GM12878 (cell line): Measurements from ENCODE around the gene IGFBP1. TPM values are rescaled to one million over a fixed set of nuclear protein-coding genes. Genes with fewer than 3 reads are reported as not detected.

Source experiments
- ATAC-seq: fragments of 200-7000 bp; cut with Tn5 transposase; 3 replicates; pipeline ENCODE4 v1.9.1; 2020; ENCODE audit warnings: mild to moderate bottlenecking, moderate library complexity
- BruUV-seq: library from RNA; stranded (reverse); fragments of 400-500 nt; replicated peaks from 2 replicates; lab custom pipeline; 2021; lab: Mats Ljungman, UMichigan
- CTCF ChIA-PET: fragments of 300-600 bp; sonication (Branson Sonifier 250); formaldehyde crosslinking; extraction: SDS; loops from one replicate; lab custom pipeline; 2021; ENCODE audit warnings: inconsistent platforms; lab: Yijun Ruan, JAX
- POLR2A ChIA-PET: fragments of 350-600 bp; formaldehyde crosslinking; extraction: SDS; loops from one replicate; lab custom pipeline; 2021; ENCODE audit warnings: inconsistent platforms; lab: Charles Lee
- RAD21 ChIA-PET: fragments of 300-600 bp; sonication (Branson Sonifier 250); formaldehyde crosslinking; loops from one replicate; lab custom pipeline; 2023; ENCODE audit warnings: antibody characterized with exemption; ENCODE audit not compliant: unreplicated experiment; lab: Charles Lee
- SMC1A ChIA-PET: fragments of 300-600 bp; sonication (Branson Sonifier 250); formaldehyde crosslinking; loops from one replicate; lab custom pipeline; 2023; ENCODE audit not compliant: unreplicated experiment, uncharacterized antibody; lab: Charles Lee
- DNase-seq: peaks from one replicate; pipeline ENCODE4 v3.0.0-alpha.2; 2011; ENCODE audit warnings: low read depth, low spot score
- FAIRE-seq: peaks from 3 replicates; lab custom pipeline; 2011; peaks lifted over from hg19 to GRCh38; lab: Jason Lieb, UNC
- H2AFZ ChIP-seq: 2 replicates; pipeline ENCODE4 v1.6.0; 2011; ENCODE audit warnings: low read depth, low read length, control low read depth; ENCODE audit not compliant: control insufficient read depth
- H3K27ac ChIP-seq: 2 replicates; pipeline ENCODE4 v1.5.1; 2011; ENCODE audit warnings: control low read depth; ENCODE audit not compliant: control insufficient read depth, insufficient read depth
- H3K27me3 ChIP-seq, 2 experiments: replicated peaks in 1 of 2; 2 replicates each; pipeline versions ENCODE4 v1.6.0 to v1.6.1; 2011; ENCODE audit warnings: low read length in 1 of 2; ENCODE audit not compliant: control insufficient read depth in 2 of 2, insufficient read depth in 2 of 2
- H3K36me3 ChIP-seq, 2 experiments: 2 replicates each; pipeline ENCODE4 v1.5.1; 2011; ENCODE audit warnings: low read length in 1 of 2; ENCODE audit not compliant: control insufficient read depth in 2 of 2, insufficient read depth in 2 of 2
- H3K4me1 ChIP-seq: 2 replicates; pipeline ENCODE4 v1.6.1; 2011; ENCODE audit warnings: mild to moderate bottlenecking, low read length, moderate library complexity, mixed read lengths; ENCODE audit not compliant: control insufficient read depth, insufficient read depth
- H3K4me2 ChIP-seq: 2 replicates; pipeline ENCODE4 v1.6.0; 2011; ENCODE audit warnings: control low read depth; ENCODE audit not compliant: control insufficient read depth, insufficient read depth
- H3K4me3 ChIP-seq: fragments of 200-600 bp; sonication (generic); 2 replicates; pipeline ENCODE4 v1.5.1; 2016
- H3K79me2 ChIP-seq: 2 replicates; pipeline ENCODE4 v1.6.0; 2011; ENCODE audit warnings: low read length; ENCODE audit not compliant: control insufficient read depth, insufficient read depth
- H3K9ac ChIP-seq: 2 replicates; pipeline ENCODE4 v1.8.0; 2011; ENCODE audit warnings: low read length, control low read depth, mixed read lengths; ENCODE audit not compliant: control insufficient read depth, insufficient read depth
- H3K9me3 ChIP-seq: replicated peaks from 3 replicates; pipeline ENCODE4 v1.5.1; 2011; ENCODE audit warnings: mild to moderate bottlenecking, low read length; ENCODE audit not compliant: control insufficient read depth, insufficient read depth
- H4K20me1 ChIP-seq: 2 replicates; pipeline ENCODE4 v1.6.0; 2011; ENCODE audit not compliant: control insufficient read depth, insufficient read depth
- BCL11A ChIP-seq: IDR thresholded peaks from 2 replicates; pipeline ENCODE4 v1.6.1; 2011; ENCODE audit warnings: low read depth, low read length
- CEBPB ChIP-seq, 2 experiments: fragments of 150-350 bp in 1 of 2; IDR thresholded peaks; 2 replicates each; pipeline ENCODE4 v1.6.1; 2012 to 2014; ENCODE audit warnings: low read depth in 2 of 2, low read length in 2 of 2, borderline replicate concordance in 1 of 2, inconsistent platforms in 1 of 2
- E4F1 ChIP-seq: fragments of 450-650 bp; IDR thresholded peaks from 2 replicates; pipeline ENCODE4 v1.6.1; 2018; ENCODE audit warnings: borderline replicate concordance, mild to moderate bottlenecking; ENCODE audit not compliant: partially characterized antibody
- HDAC2 ChIP-seq: fragments of 200-600 bp; sonication (generic); IDR thresholded peaks from 2 replicates; pipeline ENCODE4 v1.6.1; 2017
- IKZF1 ChIP-seq: fragments of 450-650 bp; conservative IDR thresholded peaks from 2 replicates; pipeline ENCODE4 v1.6.1; 2017; ENCODE audit warnings: antibody characterized with exemption, mild to moderate bottlenecking
- NKRF ChIP-seq: fragments of 450-650 bp; conservative IDR thresholded peaks from 2 replicates; pipeline ENCODE4 v1.6.1; 2017; ENCODE audit warnings: mild to moderate bottlenecking, moderate library complexity
- NR2F1 ChIP-seq: fragments of 450-650 bp; conservative IDR thresholded peaks from 2 replicates; pipeline ENCODE4 v1.6.1; 2017; ENCODE audit warnings: mild to moderate bottlenecking
- RAD51 ChIP-seq: fragments of 450-650 bp; IDR thresholded peaks from 2 replicates; pipeline ENCODE4 v1.6.1; 2016; ENCODE audit warnings: moderate library complexity, mild to moderate bottlenecking, inconsistent platforms
- RUNX3 ChIP-seq: IDR thresholded peaks from 2 replicates; pipeline ENCODE4 v1.6.1; 2012; ENCODE audit warnings: low read length, inconsistent platforms
- SIX5 ChIP-seq: IDR thresholded peaks from 2 replicates; pipeline ENCODE4 v1.6.1; 2011; ENCODE audit warnings: mild to moderate bottlenecking, low read depth, low read length, moderate library complexity; ENCODE audit not compliant: severe bottlenecking
- YY1 ChIP-seq: IDR thresholded peaks from 2 replicates; pipeline ENCODE4 v1.6.1; 2011; ENCODE audit warnings: low read depth, mild to moderate bottlenecking, low read length
- ZBTB33 ChIP-seq: fragments of 450-650 bp; IDR thresholded peaks from 2 replicates; pipeline ENCODE4 v1.6.1; 2017; ENCODE audit warnings: mild to moderate bottlenecking
- ZBTB40 ChIP-seq: fragments of 450-650 bp; IDR thresholded peaks from 2 replicates; pipeline ENCODE4 v1.6.1; 2016; ENCODE audit warnings: mild to moderate bottlenecking, moderate library complexity, borderline replicate concordance
- WGBS: methylation state at CpG from one replicate; pipeline ENCODE4 v1.1.6; 2016; ENCODE audit warnings: low lambda C conversion rate; ENCODE audit not compliant: insufficient replicate concordance, insufficient coverage; ENCODE audit errors: missing lambda C conversion rate; 5-methylcytosine and 5-hydroxymethylcytosine counted together
- in situ Hi-C: fragments of 300-500 bp; cut with MboI; formaldehyde crosslinking; loops from 9 replicates; pipeline ENCODE4 v1.14.3; 2018; ENCODE audit warnings: mixed read lengths
- intact Hi-C: fragments of 100-400 bp; cut with micrococcal nuclease; formaldehyde crosslinking; loops from one replicate; pipeline ENCODE4 v1.14.2; 2022; ENCODE audit not compliant: unreplicated experiment
- polyA plus RNA-seq, 11 experiments: library from polyadenylated mRNA; depleted of rRNA in 4 of 11; unstranded in 6 of 11; stranded (reverse) in 5 of 11; fragments of >200 nt; fragmentation: Nextera tagmentation in 4 of 11; fragmentation: Illumina TruSeq in 1 of 11; extraction: Ambion mirVana in 4 of 11; extraction: Trizol in 1 of 11; gene quantifications; 1 replicate in 1 of 11; 2 replicates in 10 of 11; pipeline versions ENCODE4 v1.2.1 to v1.2.3, GENCODE V29; 2011 to 2016; ENCODE audit warnings: inconsistent platforms in 2 of 11, missing spikeins in 2 of 11, low read depth in 1 of 11
- total RNA-seq, 4 experiments: library from RNA; depleted of rRNA in 3 of 4; stranded (reverse); fragments of >200 nt in 3 of 4; fragmentation: Illumina TruSeq in 1 of 4; extraction: Trizol in 1 of 4; gene quantifications; 2 replicates each; pipeline versions ENCODE4 v1.2.1 to v1.2.3, GENCODE V29; 2013 to 2021

IGFBP1 gene
- total and polyA plus RNA-seq, 10 of the 15 experiments (the other 5 are each of a cell fraction or from before 2014, with no cell fraction given) = 0.13 TPM; not detected in 9

- TF ChIP-seq ZBTB33 = no peak
- TF ChIP-seq CEBPB (IDR thresholded peaks at IDR 0.05; ENCODE audit: borderline replicate concordance in 1 of 2, low read depth in 2 of 2, low read length in 2 of 2) = no peak
- TF ChIP-seq E4F1 = no peak
- TF ChIP-seq SIX5 = no peak
- TF ChIP-seq IKZF1 = no peak
- no peak for TF ChIP-seq HDAC2
- no peak for TF ChIP-seq YY1
- TF ChIP-seq, all 136 proteins: peak for 0
Observed at GRCh38 chr7:45901566-45901965, 13.3 kb downstream of the IGFBP1 start (continued).

GRCh38 chr7:45902820-45903219, 14.5 kb downstream of the IGFBP1 start:
- no peaks in the 10 kb centered on the region for H3K36me3 ChIP-seq
- H3K27me3 ChIP-seq = no peaks in the 10 kb centered on the region
- intact Hi-C loops = no loop called here
- no peaks in the 10 kb centered on the region for H3K9me3 ChIP-seq
- in situ Hi-C loops = no loop called here
- no peaks in the 10 kb centered on the region for H4K20me1 ChIP-seq
- H2AFZ ChIP-seq = no peak overlapping the region
- H3K4me3 ChIP-seq = no peak overlapping the region
- no peak overlapping the region for H3K4me2 ChIP-seq
- H3K9ac ChIP-seq = no peak overlapping the region
- SMC1A ChIA-PET = interaction anchor here (1.4 to 1.5 kb wide), 3 partner anchors 10 to 1198 kb away, joined by 3 to 5 read pairs (median 4); no protein-coding TSS in a partner anchor
- ATAC-seq (no peak), FAIRE-seq (no peak), DNase-seq (no peak)
- no peaks in the 10 kb centered on the region for H3K79me2 ChIP-seq
- WGBS = 77% methylated on average over 1 of the region's 1 CpG
- POLR2A ChIA-PET = no interaction called here
- RAD21 ChIA-PET = interaction anchor here (0.6 kb wide), 1 partner anchor 345 kb away, joined by 4 read pairs; no protein-coding TSS in a partner anchor
- BruUV-seq = no TSS peak
- CTCF ChIA-PET = interaction anchor here (1.3 to 1.9 kb wide), 5 partner anchors 10 to 20 kb away, joined by 3 to 5 read pairs (median 3); no protein-coding TSS in a partner anchor
- no peak overlapping the region for H3K27ac ChIP-seq
- H3K4me1 ChIP-seq = no peaks in the 10 kb centered on the region
- TF ChIP-seq ZBTB40 (no peak), NR2F1 (no peak), NKRF (no peak), RUNX3 (no peak), BCL11A (no peak), RAD51 (no peak)
